Measurements from ENCODE around the gene UNC13D.

DNA sequence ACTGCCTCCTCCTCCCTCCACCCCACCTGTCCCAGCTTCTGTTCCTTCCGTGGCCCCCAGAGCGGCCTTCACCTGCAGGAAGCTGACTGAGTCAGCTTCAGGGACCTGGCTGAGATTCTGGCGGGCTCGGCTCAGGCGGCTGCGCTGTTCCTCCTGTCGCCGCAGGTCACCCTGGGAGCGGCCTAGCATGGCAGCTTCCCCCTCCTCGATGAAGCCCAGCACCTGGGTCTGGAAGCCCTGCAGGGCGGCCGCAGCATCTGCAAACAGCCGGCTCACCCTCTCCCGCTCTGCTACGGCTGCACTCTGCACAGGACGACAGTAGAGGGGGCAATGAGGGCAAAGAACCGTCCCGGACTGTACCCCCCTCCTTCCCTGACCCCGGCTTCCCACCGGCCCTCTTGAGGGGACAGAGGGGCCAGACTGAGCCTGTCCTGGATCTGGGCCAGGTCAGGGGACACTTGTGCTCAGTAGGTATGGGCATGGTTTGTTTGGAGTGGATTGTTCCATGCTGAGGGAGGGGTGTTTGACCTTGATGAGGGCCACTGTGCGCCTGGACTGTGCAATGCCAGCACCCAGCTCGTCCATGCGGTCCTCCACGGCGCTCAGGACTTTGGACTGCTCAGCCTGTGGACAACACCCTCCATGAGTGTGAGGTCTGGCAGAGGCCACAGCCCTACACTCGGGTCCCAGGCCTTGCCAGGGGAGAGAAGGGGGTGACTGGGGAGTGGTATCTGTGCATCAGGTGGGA, 32.2 kb upstream of the UNC13D start:
- TF ChIP-seq, protein P1, sequence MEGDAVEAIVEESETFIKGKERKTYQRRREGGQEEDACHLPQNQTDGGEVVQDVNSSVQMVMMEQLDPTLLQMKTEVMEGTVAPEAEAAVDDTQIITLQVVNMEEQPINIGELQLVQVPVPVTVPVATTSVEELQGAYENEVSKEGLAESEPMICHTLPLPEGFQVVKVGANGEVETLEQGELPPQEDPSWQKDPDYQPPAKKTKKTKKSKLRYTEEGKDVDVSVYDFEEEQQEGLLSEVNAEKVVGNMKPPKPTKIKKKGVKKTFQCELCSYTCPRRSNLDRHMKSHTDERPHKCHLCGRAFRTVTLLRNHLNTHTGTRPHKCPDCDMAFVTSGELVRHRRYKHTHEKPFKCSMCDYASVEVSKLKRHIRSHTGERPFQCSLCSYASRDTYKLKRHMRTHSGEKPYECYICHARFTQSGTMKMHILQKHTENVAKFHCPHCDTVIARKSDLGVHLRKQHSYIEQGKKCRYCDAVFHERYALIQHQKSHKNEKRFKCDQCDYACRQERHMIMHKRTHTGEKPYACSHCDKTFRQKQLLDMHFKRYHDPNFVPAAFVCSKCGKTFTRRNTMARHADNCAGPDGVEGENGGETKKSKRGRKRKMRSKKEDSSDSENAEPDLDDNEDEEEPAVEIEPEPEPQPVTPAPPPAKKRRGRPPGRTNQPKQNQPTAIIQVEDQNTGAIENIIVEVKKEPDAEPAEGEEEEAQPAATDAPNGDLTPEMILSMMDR (IDR thresholded peaks at IDR 0.05): peak in 1 of 3 donors; percentile 70
- no peak for TF ChIP-seq POLR2A (IDR thresholded peaks at IDR 0.05)
